Thyroid gland (tissue), 4 donors: ENCODE results near the gene CRYZ. TPM values are rescaled to one million over a fixed set of nuclear protein-coding genes. Genes with fewer than 3 reads are reported as not detected.
"Not testable (repeated sequence)": the region's sequence is repeated elsewhere in the genome, so short reads cannot be mapped to it uniquely, and the experiment has no call there.

ENCODE experiments used
- DNase-seq, 2 donors: peaks; one replicate each; pipeline ENCODE4 v3.0.0-alpha.2; 2019
- H3K27ac ChIP-seq, 3 donors: fragments of 200-600 bp; sonication (generic); 1 replicate in 2 of 3; 2 replicates in 1 of 3; pipeline ENCODE4 v1.5.1; 2016 to 2019; ENCODE audit warnings: mild to moderate bottlenecking in 1 of 3, moderate library complexity in 1 of 3
- H3K27me3 ChIP-seq: fragments of 200-600 bp; sonication (generic); one replicate; pipeline ENCODE4 v1.5.1; 2019
- H3K36me3 ChIP-seq, 2 donors: fragments of 200-600 bp; sonication (generic); one replicate each; pipeline ENCODE4 v1.5.1; 2016 to 2019
- H3K4me1 ChIP-seq, 2 donors: fragments of 200-600 bp; sonication (generic); one replicate each; pipeline ENCODE4 v1.5.1; 2017 to 2019
- H3K4me3 ChIP-seq, 3 donors: fragments of 200-600 bp; sonication (generic); replicated peaks in 1 of 3; 1 replicate in 2 of 3; 2 replicates in 1 of 3; pipeline ENCODE4 v1.5.1; 2016; ENCODE audit warnings: mild to moderate bottlenecking in 1 of 3
- H3K9me3 ChIP-seq: fragments of 200-600 bp; sonication (generic); one replicate; pipeline ENCODE4 v1.5.1; 2017
- CTCF ChIP-seq, 6 experiments: fragments of 200-600 bp in 3 of 6; fragments of 450-650 bp in 3 of 6; sonication (generic) in 3 of 6; IDR thresholded peaks; one replicate each; pipeline ENCODE4 v1.5.1; 2016 to 2019; ENCODE audit warnings: antibody characterized with exemption in 6 of 6, mild to moderate bottlenecking in 2 of 6, inconsistent platforms in 1 of 6, moderate library complexity in 1 of 6
- POLR2A ChIP-seq, 2 donors: fragments of 450-650 bp; IDR thresholded peaks; one replicate each; pipeline ENCODE4 v1.6.1; 2017; ENCODE audit warnings: antibody characterized with exemption in 2 of 2, mild to moderate bottlenecking in 2 of 2, moderate library complexity in 1 of 2
- WGBS, 2 donors: methylation state at CpG; one replicate each; pipeline ENCODE4 v1.1.5; 2017; 5-methylcytosine and 5-hydroxymethylcytosine counted together
- intact Hi-C: fragments of 100-400 bp; cut with DNase I; formaldehyde crosslinking; loops from one replicate; pipeline ENCODE4 v1.15.1; 2023
- total RNA-seq, 4 donors: library from RNA; depleted of rRNA; stranded (reverse); fragments of >200 nt; gene quantifications; one replicate each; pipeline ENCODE4 v1.2.3, GENCODE V29; 2016

Gene CRYZ
- total RNA-seq, 4 donors from 2014 or later: 45.3 to 92.1 (median 58.0) TPM

- TF ChIP-seq POLR2A (IDR thresholded peaks at IDR 0.05): no peak
- TF ChIP-seq CTCF (IDR thresholded peaks at IDR 0.05): no peak
- Histone ChIP-seq H3K4me3 (no peak overlapping the region), H3K36me3 (peaks cover 4 to 5% of the 10 kb centered on the region in 2 donors), H3K4me1 (no peaks in the 10 kb centered on the region), H3K9me3 (no peaks in the 10 kb centered on the region), H3K27me3 (no peaks in the 10 kb centered on the region), H3K27ac (no peak overlapping the region)
- DNase-seq: no peak
- intact Hi-C loops: no loop called here
- 91 to 95% methylated on average over 4 of the region's 4 CpGs for WGBS, 2 donors
Measured at GRCh38 chr1:74763807-74764206, 31.0 kb upstream of the CRYZ start.

GRCh38 chr1:74756650-74757049 is 23.8 kb upstream of the CRYZ start:
- H3K4me1 ChIP-seq, intact Hi-C loops, H3K27ac ChIP-seq, H3K27me3 ChIP-seq, H3K4me3 ChIP-seq, DNase-seq, H3K9me3 ChIP-seq: not testable (repeated sequence)
- H3K36me3 ChIP-seq: peaks cover 35% of the 10 kb centered on the region in 2 donors
- 94 to 100% methylated on average over 2 of the region's 2 CpGs for WGBS, 2 donors

- TF ChIP-seq POLR2A (IDR thresholded peaks at IDR 0.05): no peak
- no peak for TF ChIP-seq CTCF (IDR thresholded peaks at IDR 0.05)
- Histone ChIP-seq H3K9me3 (no peaks in the 10 kb centered on the region), H3K4me3 (no peak overlapping the region), H3K27ac (no peak overlapping the region), H3K27me3 (no peaks in the 10 kb centered on the region), H3K4me1 (no peaks in the 10 kb centered on the region), H3K36me3 (peaks cover 31 to 44% of the 10 kb centered on the region in 2 donors)
- no peak for DNase-seq
- intact Hi-C loops: no loop called here
Measured at GRCh38 chr1:74755475-74755874, 22.6 kb upstream of the CRYZ start.

- TF ChIP-seq POLR2A (IDR thresholded peaks at IDR 0.05) (no peak), CTCF (IDR thresholded peaks at IDR 0.05) (no peak)
- no peak overlapping the region for H3K4me3 ChIP-seq
- intact Hi-C loops: no loop called here
- no peak for DNase-seq
- no peaks in the 10 kb centered on the region for H3K9me3 ChIP-seq
- peaks cover 31 to 42% of the 10 kb centered on the region in 2 donors for H3K36me3 ChIP-seq
- 93 to 95% methylated on average over 2 of the region's 2 CpGs for WGBS, 2 donors
- H3K4me1 ChIP-seq: no peaks in the 10 kb centered on the region
- no peaks in the 10 kb centered on the region for H3K27me3 ChIP-seq
- H3K27ac ChIP-seq: no peak overlapping the region
Measured at GRCh38 chr1:74753104-74753503, 20.3 kb upstream of the CRYZ start.

- H3K27me3 ChIP-seq: no peaks in the 10 kb centered on the region
- H3K4me1 ChIP-seq: no peaks in the 10 kb centered on the region
- H3K4me3 ChIP-seq: no peak overlapping the region
- WGBS, 2 donors: 93 to 100% methylated on average over 1 of the region's 1 CpG
- TF ChIP-seq CTCF (IDR thresholded peaks at IDR 0.05) (no peak), POLR2A (IDR thresholded peaks at IDR 0.05) (no peak)
- no peaks in the 10 kb centered on the region for H3K9me3 ChIP-seq
- no peak overlapping the region for H3K27ac ChIP-seq
- intact Hi-C loops: no loop called here
- peaks cover 27 to 34% of the 10 kb centered on the region in 2 donors for H3K36me3 ChIP-seq
- DNase-seq: no peak
Measured at GRCh38 chr1:74748960-74749359, 16.1 kb upstream of the CRYZ start.

- H3K9me3 ChIP-seq, H3K4me3 ChIP-seq, H3K4me1 ChIP-seq, H3K27me3 ChIP-seq, intact Hi-C loops, DNase-seq, H3K27ac ChIP-seq: not testable (repeated sequence)
- 93 to 98% methylated on average over 6 of the region's 6 CpGs for WGBS, 2 donors
- H3K36me3 ChIP-seq: peaks cover 9 to 20% of the 10 kb centered on the region in 2 donors
Measured at GRCh38 chr1:74745247-74745646, 12.4 kb upstream of the CRYZ start.

GRCh38 chr1:74740307-74740980 is 7.6 kb upstream of the CRYZ start:
- intact Hi-C loops, H3K4me3 ChIP-seq, H3K27me3 ChIP-seq, H3K9me3 ChIP-seq, H3K4me1 ChIP-seq, DNase-seq, H3K27ac ChIP-seq: not testable (repeated sequence)
- 88 to 97% methylated on average over 13 of the region's 13 CpGs for WGBS, 2 donors
- H3K36me3 ChIP-seq: peaks cover 14 to 33% of the 10 kb centered on the region in 2 donors
